GM06990 (cell line): ENCODE measurements around the gene ZNF771.

Experiments
- DNase-seq: peaks from one replicate; pipeline ENCODE4 v3.0.0-alpha.2; 2011; ENCODE audit not compliant: insufficient read length; ENCODE audit errors: extremely low read depth
- H3K27me3 ChIP-seq: replicated peaks from 2 replicates; pipeline ENCODE4 v1.6.0; 2011; ENCODE audit warnings: low read length; ENCODE audit not compliant: control insufficient read depth, insufficient read depth
- H3K36me3 ChIP-seq: 2 replicates; pipeline ENCODE4 v1.5.1; 2011; ENCODE audit warnings: low read length; ENCODE audit not compliant: control insufficient read depth, insufficient read depth
- H3K4me3 ChIP-seq: replicated peaks from 2 replicates; pipeline ENCODE4 v1.5.1; 2011; ENCODE audit warnings: low read depth, mild to moderate bottlenecking, control low read depth, low read length
- TF ChIP-seq, protein P1 (sequence below): IDR thresholded peaks from 2 replicates; pipeline ENCODE4 v1.5.1; 2011; ENCODE audit warnings: low read length, control low read depth, mild to moderate bottlenecking, inconsistent platforms; ENCODE audit not compliant: insufficient read depth, poor library complexity, severe bottlenecking

The ZNF771 gene

DNA sequence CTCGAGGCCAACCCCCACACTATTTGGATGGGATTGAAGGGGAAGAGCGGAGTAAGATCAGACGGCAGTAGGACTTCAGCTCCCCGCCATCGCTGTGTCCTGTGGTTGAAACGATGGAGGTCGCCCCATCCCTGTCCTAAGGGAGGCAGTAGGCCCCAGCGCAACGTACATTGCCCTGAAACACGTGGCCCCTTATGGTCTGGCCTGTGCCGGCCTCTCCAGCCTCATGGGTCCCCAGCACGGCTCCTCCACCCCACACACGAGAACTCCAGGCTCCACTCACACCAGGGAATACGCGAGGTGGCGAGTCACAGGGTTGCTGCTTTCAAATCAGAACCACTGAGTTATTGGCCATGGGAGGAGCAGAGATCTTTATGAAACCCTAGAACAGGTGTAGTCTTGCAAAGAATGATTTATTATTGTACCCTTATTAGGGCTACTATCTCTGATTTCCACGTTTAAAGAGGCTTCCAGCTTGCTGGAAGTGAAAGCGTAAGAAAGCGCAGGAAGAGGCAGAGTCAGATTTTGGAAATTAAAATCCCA, 23.1 kb downstream of the ZNF771 start:
- no peak for DNase-seq
- Histone ChIP-seq H3K27me3 (no peaks in the 10 kb centered on the region), H3K36me3 (peaks cover 2% of the 10 kb centered on the region; the same call in 1 of the 2 replicates), H3K4me3 (no peak overlapping the region)
- TF ChIP-seq, protein P1, sequence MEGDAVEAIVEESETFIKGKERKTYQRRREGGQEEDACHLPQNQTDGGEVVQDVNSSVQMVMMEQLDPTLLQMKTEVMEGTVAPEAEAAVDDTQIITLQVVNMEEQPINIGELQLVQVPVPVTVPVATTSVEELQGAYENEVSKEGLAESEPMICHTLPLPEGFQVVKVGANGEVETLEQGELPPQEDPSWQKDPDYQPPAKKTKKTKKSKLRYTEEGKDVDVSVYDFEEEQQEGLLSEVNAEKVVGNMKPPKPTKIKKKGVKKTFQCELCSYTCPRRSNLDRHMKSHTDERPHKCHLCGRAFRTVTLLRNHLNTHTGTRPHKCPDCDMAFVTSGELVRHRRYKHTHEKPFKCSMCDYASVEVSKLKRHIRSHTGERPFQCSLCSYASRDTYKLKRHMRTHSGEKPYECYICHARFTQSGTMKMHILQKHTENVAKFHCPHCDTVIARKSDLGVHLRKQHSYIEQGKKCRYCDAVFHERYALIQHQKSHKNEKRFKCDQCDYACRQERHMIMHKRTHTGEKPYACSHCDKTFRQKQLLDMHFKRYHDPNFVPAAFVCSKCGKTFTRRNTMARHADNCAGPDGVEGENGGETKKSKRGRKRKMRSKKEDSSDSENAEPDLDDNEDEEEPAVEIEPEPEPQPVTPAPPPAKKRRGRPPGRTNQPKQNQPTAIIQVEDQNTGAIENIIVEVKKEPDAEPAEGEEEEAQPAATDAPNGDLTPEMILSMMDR: no peak

DNA sequence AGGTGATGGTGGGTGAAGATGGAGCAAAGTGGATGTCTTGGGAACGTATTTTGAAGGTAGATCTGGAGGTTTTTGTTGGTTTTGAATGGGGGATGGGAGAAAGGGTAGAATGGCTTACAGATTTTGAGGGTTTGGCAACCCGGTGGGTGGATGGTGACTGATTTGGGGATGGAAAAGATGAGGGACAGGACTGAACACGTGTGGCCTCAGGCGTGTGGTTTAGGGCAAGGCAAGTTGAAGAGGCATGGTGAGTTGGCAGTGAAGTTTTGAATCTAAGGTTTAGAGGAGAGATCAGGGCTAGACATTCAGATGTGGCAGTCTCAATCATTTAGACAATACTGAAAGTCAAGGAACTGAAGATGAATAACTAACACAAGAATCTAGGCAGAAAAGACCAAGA, 27.4 kb downstream of the ZNF771 start:
- no peaks in the 10 kb centered on the region for H3K36me3 ChIP-seq
- no peak overlapping the region for H3K4me3 ChIP-seq
- no peaks in the 10 kb centered on the region for H3K27me3 ChIP-seq
- no peak for DNase-seq
- TF ChIP-seq, protein P1: no peak

DNA sequence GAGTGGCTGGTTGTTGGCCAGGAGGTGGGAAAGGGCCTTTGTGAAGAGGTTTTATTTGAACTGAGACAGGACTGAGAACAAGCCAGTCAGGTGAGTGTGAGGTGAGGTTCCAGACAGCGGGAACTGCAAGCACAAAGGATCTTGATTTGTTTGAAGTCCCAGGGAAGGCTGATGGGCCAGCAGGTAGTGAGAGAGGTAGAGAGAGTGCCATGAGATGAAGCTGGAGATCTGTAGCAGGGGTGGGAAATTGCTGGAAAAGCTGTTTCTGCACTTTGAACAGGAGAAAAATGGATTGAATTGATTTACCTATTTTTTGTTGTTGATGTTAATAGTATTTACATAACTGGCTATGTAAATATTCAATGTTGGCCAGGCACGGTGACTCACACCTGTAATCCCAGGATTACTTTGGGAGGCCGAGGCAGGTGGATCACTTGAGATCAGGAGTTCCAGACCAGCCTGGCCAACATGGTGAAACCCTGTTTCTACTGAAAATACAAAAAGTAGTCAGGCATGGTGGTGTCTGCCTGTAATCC, 30.2 kb downstream of the ZNF771 start:
- no peaks in the 10 kb centered on the region; the same call in 1 of the 2 replicates for H3K36me3 ChIP-seq
- H3K27me3 ChIP-seq: no peaks in the 10 kb centered on the region
- H3K4me3 ChIP-seq: no peak overlapping the region
- TF ChIP-seq, protein P1: no peak
- no peak for DNase-seq

DNA sequence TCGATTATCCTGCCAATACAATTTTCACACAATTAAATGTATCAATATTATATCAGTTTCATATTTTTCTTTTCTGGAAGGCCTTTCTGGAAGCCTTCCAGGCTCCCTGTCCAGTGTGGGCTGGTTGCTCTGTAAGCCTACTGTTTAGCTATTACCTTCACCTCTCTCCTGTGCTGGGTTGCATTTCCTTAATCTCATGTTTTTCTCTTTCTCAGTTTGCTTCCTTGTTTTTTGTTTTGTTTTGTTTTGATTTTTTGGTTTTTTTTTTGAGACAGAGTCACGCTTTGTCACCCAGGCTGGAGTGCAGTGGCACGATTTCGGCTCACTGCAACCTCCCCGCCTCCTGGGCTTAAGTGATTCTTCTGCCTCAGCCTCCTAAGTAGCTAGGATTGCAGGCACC, 31.4 kb downstream of the ZNF771 start:
- DNase-seq: no peak
- Histone ChIP-seq H3K36me3 (peaks cover 1% of the 10 kb centered on the region), H3K27me3 (no peaks in the 10 kb centered on the region), H3K4me3 (no peak overlapping the region)
- TF ChIP-seq, protein P1: no peak

DNA sequence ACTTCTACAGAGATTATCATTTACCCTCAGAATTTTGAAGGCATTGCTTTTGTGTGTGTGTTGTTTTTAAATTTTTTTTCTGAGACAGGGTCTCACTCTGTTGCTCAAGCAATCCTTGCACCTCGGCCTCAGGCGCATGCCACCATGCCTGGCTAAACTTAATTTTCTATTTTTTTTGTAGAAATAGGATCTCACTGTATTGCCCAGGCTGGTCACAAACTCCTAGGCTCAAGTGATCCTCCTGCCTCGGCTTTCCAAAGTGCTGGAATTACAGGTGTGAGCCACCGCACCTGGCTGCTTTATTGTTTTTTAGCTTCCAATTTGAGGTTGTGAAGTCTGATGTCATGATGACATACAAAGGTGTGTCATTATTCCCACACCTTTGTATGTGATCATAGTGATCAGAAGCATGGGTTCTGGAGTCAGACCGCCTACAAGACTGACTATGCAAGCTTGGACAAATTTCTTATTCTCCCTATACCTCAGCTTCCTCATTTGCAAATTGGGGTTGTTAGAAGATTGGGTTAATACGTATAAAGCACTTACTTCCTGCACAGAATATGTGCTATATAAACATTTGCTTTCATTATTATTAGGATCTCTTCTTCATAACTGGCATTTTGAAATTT, 32.4 kb downstream of the ZNF771 start:
- no peak overlapping the region for H3K4me3 ChIP-seq
- TF ChIP-seq, protein P1: no peak
- no peak for DNase-seq

More for the DNA sequence above, 32.4 kb downstream of the ZNF771 start:
- Histone ChIP-seq H3K27me3 (no peaks in the 10 kb centered on the region), H3K36me3 (peaks cover 1% of the 10 kb centered on the region)
